ENCODE results near the gene PPM1L. TPM values are rescaled to one million over a fixed set of nuclear protein-coding genes. Genes with fewer than 3 reads are reported as not detected.

The PPM1L gene
- total and polyA plus RNA-seq, 2 of the 13 experiments (the other 11 are each of a cell fraction or from before 2014, with no cell fraction given): 0.22 to 1.4 TPM

- in situ Hi-C loops (cut with HindIII; ENCODE audit: extremely low pct_ligation_motif_present, low pct_unique_long_range_greater_than_20kb): no loop called here
- no TSS peak for BruUV-seq (replicated peaks)
- WGBS (ENCODE audit: low lambda C conversion rate): 0% methylated on average over 2 of the region's 2 CpGs
- H3K4me3 ChIP-seq (replicated peaks in 1 of 3; ENCODE audit: insufficient read depth in 1 of 3, low read depth in 2 of 3, low read length in 3 of 3): no peak overlapping the region
- TF ChIP-seq ZNF331 (CRISPR knock-in tag; IDR thresholded peaks at IDR 0.05) (no peak), NONO (IDR thresholded peaks at IDR 0.05) (no peak), NONO (CRISPR knock-in tag; conservative IDR thresholded peaks at IDR 0.05) (no peak), LBX2 (CRISPR knock-in tag; IDR thresholded peaks at IDR 0.05; ENCODE audit: borderline replicate concordance) (no peak), ZSCAN20 (CRISPR knock-in tag; IDR thresholded peaks at IDR 0.05; ENCODE audit: borderline replicate concordance) (no peak), GTF2F1 (IDR thresholded peaks at IDR 0.05; ENCODE audit: low read length) (no peak), GZF1 (CRISPR knock-in tag; IDR thresholded peaks at IDR 0.05) (no peak), ZNF275 (CRISPR knock-in tag; IDR thresholded peaks at IDR 0.05; ENCODE audit: borderline replicate concordance) (no peak), ZKSCAN1 (IDR thresholded peaks at IDR 0.05; ENCODE audit: low read length) (no peak), ZFP36 (IDR thresholded peaks at IDR 0.05; ENCODE audit: borderline replicate concordance, low read depth, low read length, partially characterized antibody) (no peak), PHF21A (CRISPR knock-in tag; IDR thresholded peaks at IDR 0.05) (no peak), SP2 (CRISPR knock-in tag; IDR thresholded peaks at IDR 0.05) (no peak), HINFP (CRISPR knock-in tag; IDR thresholded peaks at IDR 0.05; ENCODE audit: low read depth) (no peak)
- POLR2A ChIA-PET: no interaction called here
- intact Hi-C loops (cut with micrococcal nuclease; ENCODE audit: unreplicated experiment): no loop called here
- no peak overlapping the region for H2AFZ ChIP-seq (ENCODE audit: low read length)
- no peak for FAIRE-seq
- H4K20me1 ChIP-seq (ENCODE audit: insufficient read depth, low read length): no peaks in the 10 kb centered on the region
- H3K4me2 ChIP-seq (ENCODE audit: low read depth, low read length): no peak overlapping the region
- H3K79me2 ChIP-seq (ENCODE audit: insufficient read depth, low read length): no peaks in the 10 kb centered on the region
- H3K27me3 ChIP-seq (ENCODE audit: control insufficient read depth in 1 of 2, insufficient read depth in 2 of 2, low read length in 2 of 2): no peaks in the 10 kb centered on the region; a peak in 1 of 5 replicates
- no peaks in the 10 kb centered on the region for H3K36me3 ChIP-seq (replicated peaks in 1 of 2; ENCODE audit: control insufficient read depth in 1 of 2, insufficient read depth in 2 of 2, low read length in 2 of 2)
- H3K27ac ChIP-seq (ENCODE audit: extremely low read length, insufficient read depth, low read length): no peak overlapping the region
- H3K9ac ChIP-seq (ENCODE audit: insufficient read depth, low read depth, low read length): no peak overlapping the region
- no peak for DNase-seq (ENCODE audit: low spot score)
- no peaks in the 10 kb centered on the region for H3K9me3 ChIP-seq (ENCODE audit: low read length)
- H3K4me1 ChIP-seq (ENCODE audit: insufficient read depth, low read length): no peaks in the 10 kb centered on the region
- ATAC-seq: no peak
- CTCF ChIA-PET (ENCODE audit: low intra/inter-chr PET ratio, low total read pairs): no interaction called here
These were observed 100.4 kb downstream of the PPM1L start for GRCh38 chr3:160856450-160856849.

Measured in HepG2 (cell line).